H1 (cell line): ENCODE data around the gene TSPAN2. TPM values are rescaled to one million over a fixed set of nuclear protein-coding genes. Genes with fewer than 3 reads are reported as not detected.

ENCODE experiments used
- CTCF ChIA-PET: fragments of 300-600 bp; sonication (Branson Sonifier 250); formaldehyde crosslinking; loops from one replicate; lab custom pipeline; 2021; ENCODE audit not compliant: partially characterized antibody; lab: Charles Lee
- POLR2A ChIA-PET: fragments of 300-600 bp; sonication (Branson Sonifier 250); formaldehyde crosslinking; loops from one replicate; lab custom pipeline; 2021; ENCODE audit warnings: inconsistent platforms; ENCODE audit not compliant: partially characterized antibody; lab: Charles Lee
- DNase-seq, 2 experiments: peaks; one replicate each; pipeline versions ENCODE4 v3.0.0 to v3.0.0-alpha.2; 2010 to 2022; ENCODE audit warnings: low spot score in 2 of 2, low read depth in 1 of 2, mixed read lengths in 1 of 2
- FAIRE-seq: peaks from 2 replicates; lab custom pipeline; 2011; peaks lifted over from hg19 to GRCh38; lab: Jason Lieb, UNC
- H2AFZ ChIP-seq: 2 replicates; pipeline ENCODE4 v1.8.1; 2012; ENCODE audit warnings: low read length, inconsistent platforms
- H2AK5ac ChIP-seq: 2 replicates; pipeline ENCODE4 v1.6.1; 2013; ENCODE audit warnings: low read depth, low read length
- H2BK120ac ChIP-seq: replicated peaks from 2 replicates; pipeline ENCODE3; 2013; ENCODE audit warnings: low read depth, low read length, inconsistent platforms
- H2BK12ac ChIP-seq: 2 replicates; pipeline ENCODE4 v1.6.1; 2013; ENCODE audit warnings: low read depth, low read length
- H2BK15ac ChIP-seq: 2 replicates; pipeline ENCODE4 v1.6.1; 2013; ENCODE audit warnings: low read length
- H2BK20ac ChIP-seq: 2 replicates; pipeline ENCODE4 v1.6.1; 2013; ENCODE audit warnings: low read length
- H2BK5ac ChIP-seq: 2 replicates; pipeline ENCODE4 v1.6.1; 2013; ENCODE audit warnings: low read depth, low read length
- H3K14ac ChIP-seq: 2 replicates; pipeline ENCODE4 v1.6.1; 2013; ENCODE audit warnings: inconsistent platforms; ENCODE audit not compliant: insufficient read length
- H3K18ac ChIP-seq: 2 replicates; pipeline ENCODE4 v1.6.1; 2013; ENCODE audit warnings: low read length; ENCODE audit errors: extremely low read depth
- H3K23ac ChIP-seq: 2 replicates; pipeline ENCODE4 v1.6.1; 2013; ENCODE audit warnings: inconsistent platforms; ENCODE audit not compliant: insufficient read length
- H3K23me2 ChIP-seq: 2 replicates; pipeline ENCODE4 v1.6.1; 2013; ENCODE audit warnings: low read depth, low read length
- H3K27ac ChIP-seq: 2 replicates; pipeline ENCODE4 v1.6.1; 2011; ENCODE audit warnings: low read depth, low read length, inconsistent platforms
- H3K27me3 ChIP-seq, 4 experiments: replicated peaks in 1 of 4; 1 replicate in 1 of 4; 2 replicates in 3 of 4; pipeline versions ENCODE4 v1.6.1 to v1.8.1; 2011 to 2013; ENCODE audit warnings: low read length in 3 of 4, mild to moderate bottlenecking in 3 of 4, inconsistent platforms in 2 of 4, mixed read lengths in 2 of 4, moderate library complexity in 1 of 4; ENCODE audit not compliant: control insufficient read depth in 3 of 4, insufficient read depth in 3 of 4; ENCODE audit errors: extremely low read depth in 1 of 4
- H3K36me3 ChIP-seq, 4 experiments: 2 replicates each; pipeline versions ENCODE4 v1.6.1 to v1.8.1; 2011 to 2013; ENCODE audit warnings: mild to moderate bottlenecking in 4 of 4, low read length in 3 of 4, moderate library complexity in 2 of 4, control low read depth in 1 of 4, inconsistent platforms in 1 of 4; ENCODE audit not compliant: insufficient read depth in 4 of 4, control insufficient read depth in 2 of 4
- H3K4ac ChIP-seq: replicated peaks from 2 replicates; pipeline ENCODE3; 2013; ENCODE audit warnings: low read length, low read depth, mixed read lengths, inconsistent platforms; ENCODE audit not compliant: insufficient read length
- H3K4me1 ChIP-seq, 4 experiments: replicated peaks in 1 of 4; 1 replicate in 1 of 4; 2 replicates in 3 of 4; pipeline versions ENCODE4 v1.6.1 to v1.8.1; 2011 to 2013; ENCODE audit warnings: low read length in 3 of 4, inconsistent platforms in 2 of 4, mixed read lengths in 1 of 4; ENCODE audit not compliant: insufficient read depth in 4 of 4, control insufficient read depth in 3 of 4
- H3K4me2 ChIP-seq, 2 experiments: 2 replicates each; pipeline versions ENCODE4 v1.6.1 to v1.8.1; 2011 to 2013; ENCODE audit warnings: low read depth in 2 of 2, low read length in 2 of 2, control low read depth in 1 of 2, inconsistent platforms in 1 of 2, mild to moderate bottlenecking in 1 of 2; ENCODE audit not compliant: insufficient read depth in 1 of 2
- H3K4me3 ChIP-seq, 4 experiments: fragments of 200-600, 300-600 bp in 1 of 4; sonication (generic), shearing (Covaris generic), sonication (Bioruptor Twin) in 1 of 4; 2 replicates each; pipeline versions ENCODE4 v1.5.1 to v1.8.1; 2011 to 2016; ENCODE audit warnings: low read length in 4 of 4, low read depth in 3 of 4, control low read depth in 2 of 4, inconsistent platforms in 2 of 4, mild to moderate bottlenecking in 2 of 4, mixed read lengths in 1 of 4, moderate library complexity in 1 of 4; ENCODE audit not compliant: insufficient read depth in 2 of 4; ENCODE audit errors: extremely low read depth in 1 of 4
- H3K56ac ChIP-seq: replicated peaks from 2 replicates; pipeline ENCODE3; 2013; ENCODE audit warnings: low read depth, mild to moderate bottlenecking, mixed read lengths, low read length, inconsistent platforms; ENCODE audit not compliant: insufficient read length
- H3K79me1 ChIP-seq: 2 replicates; pipeline ENCODE4 v1.6.1; 2013; ENCODE audit warnings: low read depth, low read length, control low read depth
- H3K79me2 ChIP-seq, 2 experiments: 2 replicates each; pipeline versions ENCODE4 v1.6.1 to v1.8.1; 2012 to 2013; ENCODE audit warnings: low read length in 2 of 2, mild to moderate bottlenecking in 2 of 2, inconsistent platforms in 1 of 2; ENCODE audit not compliant: insufficient read depth in 2 of 2, control insufficient read depth in 1 of 2
- H3K9ac ChIP-seq, 4 experiments: replicated peaks in 1 of 4; 1 replicate in 1 of 4; 2 replicates in 3 of 4; pipeline versions ENCODE4 v1.6.1 to v1.8.1; 2011 to 2013; ENCODE audit warnings: low read depth in 3 of 4, low read length in 3 of 4, control low read depth in 2 of 4, mild to moderate bottlenecking in 2 of 4, moderate library complexity in 2 of 4, inconsistent platforms in 1 of 4; ENCODE audit errors: extremely low read depth in 1 of 4
- H3K9me3 ChIP-seq, 2 experiments: 2 replicates each; pipeline versions ENCODE4 v1.6.1 to v1.8.1; 2012 to 2013; ENCODE audit warnings: mild to moderate bottlenecking in 2 of 2, moderate library complexity in 2 of 2, control low read depth in 1 of 2, inconsistent platforms in 1 of 2, low read depth in 1 of 2, low read length in 1 of 2, mixed read lengths in 1 of 2; ENCODE audit not compliant: insufficient read depth in 2 of 2
- H4K20me1 ChIP-seq, 2 experiments: replicated peaks in 1 of 2; 2 replicates each; pipeline versions ENCODE3 to v1.8.1; 2011 to 2013; ENCODE audit warnings: inconsistent platforms in 2 of 2, low read length in 2 of 2, mild to moderate bottlenecking in 1 of 2; ENCODE audit not compliant: insufficient read depth in 2 of 2, control insufficient read depth in 1 of 2
- H4K5ac ChIP-seq: 2 replicates; pipeline ENCODE4 v1.6.1; 2013; ENCODE audit warnings: low read length, low read depth, mixed read lengths, inconsistent platforms; ENCODE audit not compliant: insufficient read length
- H4K8ac ChIP-seq: 2 replicates; pipeline ENCODE4 v1.8.0; 2013; ENCODE audit warnings: mild to moderate bottlenecking, moderate library complexity, low read length, inconsistent platforms; ENCODE audit not compliant: insufficient read depth; ENCODE audit errors: extremely low read depth
- H4K91ac ChIP-seq: replicated peaks from 2 replicates; pipeline ENCODE3; 2013; ENCODE audit warnings: low read length, mixed read lengths, inconsistent platforms; ENCODE audit not compliant: insufficient read length
- CBX5 ChIP-seq: fragments of 300-800, 300-1000 bp; sonication (generic); IDR thresholded peaks from 2 replicates; pipeline ENCODE4 v1.7.1; 2016; ENCODE audit warnings: antibody characterized with exemption, low read length, low read depth
- POLR2A ChIP-seq, 2 experiments: IDR thresholded peaks; 1 replicate in 1 of 2; 2 replicates in 1 of 2; pipeline ENCODE4 v1.6.1; 2011; ENCODE audit warnings: low read depth in 2 of 2, low read length in 2 of 2, mild to moderate bottlenecking in 2 of 2; ENCODE audit errors: control extremely low read depth in 1 of 2
- WGBS, 2 experiments: shearing (Covaris generic) in 1 of 2; methylation state at CpG; one replicate each; pipeline versions ENCODE4 v1.1.6 to v1.1.7; 2013 to 2015; ENCODE audit warnings: low lambda C conversion rate in 2 of 2, mixed read lengths in 2 of 2, inconsistent platforms in 1 of 2, low coverage in 1 of 2, missing lambda C conversion rate in 1 of 2; ENCODE audit not compliant: insufficient replicate concordance in 2 of 2, insufficient coverage in 1 of 2, insufficient read length in 1 of 2; ENCODE audit errors: extremely low coverage in 1 of 2, missing lambda C conversion rate in 1 of 2; 5-methylcytosine and 5-hydroxymethylcytosine counted together
- polyA plus RNA-seq, 7 experiments: library from polyadenylated mRNA; depleted of rRNA in 3 of 7; stranded (reverse) in 5 of 7; unstranded in 2 of 7; fragments of >200 nt in 5 of 7; fragments of 200-250 nt in 2 of 7; gene quantifications; 1 replicate in 5 of 7; 2 replicates in 1 of 7; 4 replicates in 1 of 7; pipeline versions ENCODE4 v1.2.1 to v1.2.3, GENCODE V29; 2011 to 2013; ENCODE audit warnings: missing spikeins in 2 of 7, mixed read lengths in 2 of 7
- total RNA-seq: library from RNA; stranded (reverse); fragmentation: NEBNext Ultra II Directional; extraction: Animal tissue kit (Norgen Biotek cat#: 25700); gene quantifications from 2 replicates; pipeline ENCODE4 v1.2.1, GENCODE V29; 2021
- TF ChIP-seq, protein P1 (sequence below), 3 experiments: IDR thresholded peaks; 1 replicate in 2 of 3; 2 replicates in 1 of 3; pipeline versions ENCODE4 v1.5.1 to v1.6.1; 2011; ENCODE audit warnings: low read length in 3 of 3, mild to moderate bottlenecking in 3 of 3, inconsistent platforms in 2 of 3, low read depth in 1 of 3, moderate library complexity in 1 of 3; ENCODE audit not compliant: insufficient read depth in 1 of 3; ENCODE audit errors: control extremely low read depth in 1 of 3

TSPAN2 gene
- total and polyA plus RNA-seq, 2 of the 8 experiments (the other 6 are each of a cell fraction or from before 2014, with no cell fraction given), result 7.4 to 14.2 TPM

GRCh38 chr1:115138271-115138670 is 49.0 kb upstream of the TSPAN2 start:
- DNase-seq (no peak), FAIRE-seq (no peak)
- H3K56ac ChIP-seq, result no peak overlapping the region
- H3K36me3 ChIP-seq, result no peaks in the 10 kb centered on the region
- H3K9ac ChIP-seq, result no peak overlapping the region
- no peaks in the 10 kb centered on the region for H3K9me3 ChIP-seq
- H4K91ac ChIP-seq, result no peak overlapping the region
- H4K20me1 ChIP-seq, result no peaks in the 10 kb centered on the region
- no peak overlapping the region for H4K8ac ChIP-seq
- H3K27me3 ChIP-seq, result no peaks in the 10 kb centered on the region
- no peak overlapping the region for H3K4ac ChIP-seq
- ChIA-PET CTCF (interaction anchor here (0.7 to 8.7 kb wide), 42 partner anchors 9 to 470 kb away, joined by 3 to 125 read pairs (median 4); no protein-coding TSS in a partner anchor), POLR2A (no interaction called here)
- H3K4me3 ChIP-seq, result no peak overlapping the region
- no peak overlapping the region for H3K4me2 ChIP-seq
- no peaks in the 10 kb centered on the region; the same call in 1 of the 2 replicates for H3K23me2 ChIP-seq
- no peak overlapping the region for H2BK20ac ChIP-seq
- peaks cover 0 to 2% (median 0%) of the 10 kb centered on the region in 4 experiments; a peak in 2 of 7 replicates for H3K4me1 ChIP-seq
- no peak overlapping the region for H3K27ac ChIP-seq
- no peaks in the 10 kb centered on the region for H3K79me1 ChIP-seq
- no peaks in the 10 kb centered on the region for H3K79me2 ChIP-seq
- H3K18ac ChIP-seq, result no peak overlapping the region
- H2BK12ac ChIP-seq, result no peak overlapping the region
- H2BK15ac ChIP-seq, result no peak overlapping the region
- H2AK5ac ChIP-seq, result no peak overlapping the region
- H2BK5ac ChIP-seq, result no peak overlapping the region
- H4K5ac ChIP-seq, result no peak overlapping the region
- 94% methylated on average over 6 of the region's 6 CpGs; no CpG with 5 or more reads in 1 of the 2 experiments for WGBS, 2 experiments
- H2AFZ ChIP-seq, result no peak overlapping the region
- H3K14ac ChIP-seq, result no peak overlapping the region
- no peak overlapping the region for H2BK120ac ChIP-seq
- H3K23ac ChIP-seq, result no peak overlapping the region
- TF ChIP-seq, protein P1, sequence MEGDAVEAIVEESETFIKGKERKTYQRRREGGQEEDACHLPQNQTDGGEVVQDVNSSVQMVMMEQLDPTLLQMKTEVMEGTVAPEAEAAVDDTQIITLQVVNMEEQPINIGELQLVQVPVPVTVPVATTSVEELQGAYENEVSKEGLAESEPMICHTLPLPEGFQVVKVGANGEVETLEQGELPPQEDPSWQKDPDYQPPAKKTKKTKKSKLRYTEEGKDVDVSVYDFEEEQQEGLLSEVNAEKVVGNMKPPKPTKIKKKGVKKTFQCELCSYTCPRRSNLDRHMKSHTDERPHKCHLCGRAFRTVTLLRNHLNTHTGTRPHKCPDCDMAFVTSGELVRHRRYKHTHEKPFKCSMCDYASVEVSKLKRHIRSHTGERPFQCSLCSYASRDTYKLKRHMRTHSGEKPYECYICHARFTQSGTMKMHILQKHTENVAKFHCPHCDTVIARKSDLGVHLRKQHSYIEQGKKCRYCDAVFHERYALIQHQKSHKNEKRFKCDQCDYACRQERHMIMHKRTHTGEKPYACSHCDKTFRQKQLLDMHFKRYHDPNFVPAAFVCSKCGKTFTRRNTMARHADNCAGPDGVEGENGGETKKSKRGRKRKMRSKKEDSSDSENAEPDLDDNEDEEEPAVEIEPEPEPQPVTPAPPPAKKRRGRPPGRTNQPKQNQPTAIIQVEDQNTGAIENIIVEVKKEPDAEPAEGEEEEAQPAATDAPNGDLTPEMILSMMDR (IDR thresholded peaks at IDR 0.05; ENCODE audit: control extremely low read depth in 1 of 3, insufficient read depth in 1 of 3, low read depth in 1 of 3, low read length in 3 of 3), result no peak
- TF ChIP-seq CBX5 (no peak), POLR2A (IDR thresholded peaks at IDR 0.05; ENCODE audit: control extremely low read depth in 1 of 2, low read depth in 2 of 2, low read length in 2 of 2) (no peak)
